ENCODE data around the gene IDE.
"Not testable (repeated sequence)": the region's sequence is repeated elsewhere in the genome, so short reads cannot be mapped to it uniquely, and the experiment has no call there.

Gene IDE

GRCh38 chr10:92413519-92413918 is 160.4 kb downstream of the IDE start:
- DNase-seq: no peak

GRCh38 chr10:92413011-92413410 is 160.9 kb downstream of the IDE start:
- no peak for DNase-seq

GRCh38 chr10:92411406-92411805 is 162.5 kb downstream of the IDE start:
- no peak for DNase-seq

GRCh38 chr10:92410501-92410900 is 163.4 kb downstream of the IDE start:
- no peak for DNase-seq

GRCh38 chr10:92408017-92408361 is 165.9 kb downstream of the IDE start:
- DNase-seq: no peak

- DNase-seq: no peak
Measured at GRCh38 chr10:92407305-92408016, 166.4 kb downstream of the IDE start.

GRCh38 chr10:92405419-92405924 is 168.4 kb downstream of the IDE start:
- DNase-seq: no peak

GRCh38 chr10:92404612-92405418 is 169.1 kb downstream of the IDE start:
- DNase-seq: no peak

- DNase-seq: not testable (repeated sequence)
Measured at GRCh38 chr10:92402234-92402633, 171.7 kb downstream of the IDE start.
